Lung microvascular endothelial cell (primary cell): Measurements from ENCODE around the gene SUSD2. TPM values are rescaled to one million over a fixed set of nuclear protein-coding genes. Genes with fewer than 3 reads are reported as not detected.
"Not testable (repeated sequence)": the region's sequence is repeated elsewhere in the genome, so short reads cannot be mapped to it uniquely, and the experiment has no call there.

ENCODE experiments used
- DNase-seq, 2 donors: peaks; one replicate each; pipeline versions ENCODE4 v3.0.0 to v3.0.0-alpha.2; 2010; ENCODE audit warnings: low read depth in 2 of 2
- total RNA-seq: library from RNA; depleted of rRNA; stranded (reverse); fragments of >200 nt; gene quantifications from 2 replicates; pipeline ENCODE4 v1.2.1, GENCODE V29; 2014

Gene SUSD2, protein sequence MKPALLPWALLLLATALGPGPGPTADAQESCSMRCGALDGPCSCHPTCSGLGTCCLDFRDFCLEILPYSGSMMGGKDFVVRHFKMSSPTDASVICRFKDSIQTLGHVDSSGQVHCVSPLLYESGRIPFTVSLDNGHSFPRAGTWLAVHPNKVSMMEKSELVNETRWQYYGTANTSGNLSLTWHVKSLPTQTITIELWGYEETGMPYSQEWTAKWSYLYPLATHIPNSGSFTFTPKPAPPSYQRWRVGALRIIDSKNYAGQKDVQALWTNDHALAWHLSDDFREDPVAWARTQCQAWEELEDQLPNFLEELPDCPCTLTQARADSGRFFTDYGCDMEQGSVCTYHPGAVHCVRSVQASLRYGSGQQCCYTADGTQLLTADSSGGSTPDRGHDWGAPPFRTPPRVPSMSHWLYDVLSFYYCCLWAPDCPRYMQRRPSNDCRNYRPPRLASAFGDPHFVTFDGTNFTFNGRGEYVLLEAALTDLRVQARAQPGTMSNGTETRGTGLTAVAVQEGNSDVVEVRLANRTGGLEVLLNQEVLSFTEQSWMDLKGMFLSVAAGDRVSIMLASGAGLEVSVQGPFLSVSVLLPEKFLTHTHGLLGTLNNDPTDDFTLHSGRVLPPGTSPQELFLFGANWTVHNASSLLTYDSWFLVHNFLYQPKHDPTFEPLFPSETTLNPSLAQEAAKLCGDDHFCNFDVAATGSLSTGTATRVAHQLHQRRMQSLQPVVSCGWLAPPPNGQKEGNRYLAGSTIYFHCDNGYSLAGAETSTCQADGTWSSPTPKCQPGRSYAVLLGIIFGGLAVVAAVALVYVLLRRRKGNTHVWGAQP
- 0.20 and 0.22 TPM in 2 replicates for total RNA-seq

DNA sequence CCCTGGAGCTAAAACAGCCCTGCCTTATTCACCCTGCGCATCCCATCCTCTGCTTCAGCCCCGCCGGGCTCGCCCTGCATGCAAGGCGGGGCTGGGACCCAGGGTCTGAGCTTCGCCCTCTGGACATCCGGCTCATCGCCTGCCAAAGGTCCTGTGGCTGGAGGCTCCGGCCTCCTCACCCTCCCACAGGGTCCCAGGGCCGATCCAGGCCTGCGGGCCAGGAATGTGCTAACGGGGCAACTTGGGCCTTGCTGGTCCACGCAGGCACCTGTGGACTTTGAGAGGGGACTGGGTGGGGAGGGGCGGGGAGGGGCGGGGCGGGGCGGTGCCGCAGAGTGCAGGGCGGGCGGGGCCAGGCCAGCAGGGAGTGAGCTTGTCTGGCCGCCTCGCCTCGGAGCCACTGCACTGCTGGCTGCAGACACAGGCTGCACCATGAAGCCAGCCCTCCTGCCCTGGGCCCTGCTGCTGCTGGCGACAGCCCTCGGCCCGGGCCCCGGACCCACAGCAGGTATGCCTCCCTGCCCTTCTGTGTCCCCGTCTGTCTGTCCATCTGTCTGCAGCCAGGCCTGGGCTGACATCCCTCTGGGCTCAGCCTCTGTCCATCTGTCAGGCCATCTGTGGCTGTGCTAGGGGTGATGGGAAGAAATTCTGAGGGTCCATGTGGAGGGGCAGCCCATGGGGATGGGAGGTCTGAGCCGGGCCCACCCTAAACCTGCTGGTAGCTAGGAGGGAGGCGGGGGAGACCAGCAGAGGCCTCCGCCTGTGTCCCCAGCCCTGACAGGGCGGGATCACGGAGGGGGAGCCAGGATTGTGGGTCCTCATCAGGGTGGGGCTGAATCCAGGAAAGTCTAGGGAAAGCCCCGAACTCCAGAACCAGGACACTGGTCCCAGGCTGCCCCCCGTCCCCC lies at the start of gene SUSD2:
SUSD2 (plus strand) TSS at position 400 of the 908 bp plus-strand sequence; CDS start at position 433, 33 bp downstream.
- no peak for DNase-seq

- peak in 1 of 2 donors; percentile 49 for DNase-seq
Measured at GRCh38 chr22:24133187-24133965, 47.9 kb upstream of the SUSD2 start.

DNA sequence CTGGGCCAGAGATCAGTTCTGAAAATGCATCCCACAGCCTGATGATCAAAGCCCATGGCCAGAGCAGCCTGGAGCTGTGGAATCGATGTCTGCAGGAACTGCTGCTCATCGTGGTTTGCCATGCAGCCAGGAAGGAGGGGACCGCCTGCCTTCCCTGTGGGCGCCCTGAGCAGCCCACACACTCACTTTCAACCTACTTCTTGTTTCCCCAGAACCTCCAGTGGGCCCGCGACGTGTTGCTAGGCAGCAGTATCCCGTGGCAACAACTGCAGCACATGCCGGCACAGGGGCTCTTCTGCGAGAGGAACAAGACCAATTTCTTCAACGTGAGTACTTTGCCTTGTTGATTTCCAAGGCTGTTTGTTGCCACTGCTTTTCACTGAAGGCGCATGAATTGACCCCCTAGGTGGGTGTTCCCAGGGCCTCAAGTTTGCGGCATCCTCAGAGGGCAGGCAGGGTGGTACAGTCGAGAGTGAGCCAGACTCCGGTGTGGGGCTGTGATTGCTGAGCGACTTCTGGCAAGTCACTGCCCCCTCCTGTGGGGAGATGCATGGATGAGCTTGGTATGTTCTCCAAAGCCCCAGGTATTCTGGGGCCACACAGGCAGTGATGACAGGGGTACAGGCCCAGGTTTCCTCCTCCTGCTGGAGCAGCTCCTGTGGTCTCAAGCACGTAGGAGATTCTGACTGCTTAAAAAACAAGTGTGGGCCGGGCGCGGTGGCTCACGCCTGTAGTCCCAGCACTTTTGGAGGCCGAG lies 47.0 kb upstream of the SUSD2 start:
- no peak for DNase-seq

DNA sequence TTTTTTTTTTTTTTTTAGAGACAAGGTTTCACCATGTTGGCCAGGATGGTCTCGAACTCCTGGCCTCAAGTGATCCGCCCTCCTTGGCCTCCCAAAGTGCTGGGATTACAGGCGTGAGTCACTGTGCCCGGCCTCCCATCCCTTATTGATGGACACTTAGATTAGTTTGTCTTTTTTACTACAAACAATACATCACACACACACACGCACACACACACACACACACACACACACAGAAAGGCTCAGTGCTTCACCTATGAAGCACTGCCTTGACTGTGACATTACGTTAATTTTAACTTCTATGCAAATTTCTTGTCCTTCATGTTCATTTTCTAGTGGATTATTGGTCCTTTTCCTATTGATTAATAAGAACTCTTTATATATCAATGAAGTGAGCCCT lies 44.8 kb upstream of the SUSD2 start:
- DNase-seq, result not testable (repeated sequence)

- peak in 1 of 2 donors; percentile 59 for DNase-seq
Measured at GRCh38 chr22:24137595-24137994, 43.7 kb upstream of the SUSD2 start.

DNA sequence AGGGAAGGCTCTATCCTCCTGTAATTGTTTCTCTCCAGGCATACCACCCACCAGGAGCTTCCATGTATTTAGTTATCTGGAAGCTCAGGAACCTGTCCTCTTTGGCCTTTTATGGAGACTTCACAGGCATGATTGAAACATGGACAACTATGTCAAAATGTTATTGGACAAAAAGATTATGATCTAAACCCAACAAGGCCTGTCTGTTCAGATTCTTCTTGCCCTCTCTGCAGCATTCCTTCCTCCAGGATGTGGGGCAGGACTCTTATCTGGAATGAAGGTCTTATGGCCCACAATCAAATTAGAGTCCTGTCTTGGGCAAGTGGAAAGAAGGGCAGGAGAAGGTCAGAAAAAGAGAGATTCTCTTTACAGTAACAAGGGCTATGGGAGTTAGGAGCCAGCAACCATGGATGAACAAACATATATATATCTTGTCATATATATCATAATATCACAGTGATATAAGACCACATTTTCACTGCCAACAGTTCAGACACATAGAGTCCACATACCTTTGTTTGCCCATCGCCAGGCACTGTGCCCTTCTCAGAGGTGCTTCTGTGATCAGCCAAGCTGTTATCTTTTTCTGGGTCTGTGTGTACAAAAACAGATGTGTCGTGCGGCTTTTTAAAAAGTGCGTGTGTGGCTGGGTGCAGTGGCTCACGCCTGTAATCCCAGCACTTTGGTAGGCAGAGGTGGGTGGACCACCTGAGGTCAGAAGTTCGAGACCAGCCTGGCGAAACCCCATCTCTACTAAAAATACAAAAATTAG lies 42.5 kb upstream of the SUSD2 start:
- DNase-seq, result no peak

GRCh38 chr22:24140357-24140756 lies 40.9 kb upstream of the SUSD2 start:
- DNase-seq, result no peak

DNA sequence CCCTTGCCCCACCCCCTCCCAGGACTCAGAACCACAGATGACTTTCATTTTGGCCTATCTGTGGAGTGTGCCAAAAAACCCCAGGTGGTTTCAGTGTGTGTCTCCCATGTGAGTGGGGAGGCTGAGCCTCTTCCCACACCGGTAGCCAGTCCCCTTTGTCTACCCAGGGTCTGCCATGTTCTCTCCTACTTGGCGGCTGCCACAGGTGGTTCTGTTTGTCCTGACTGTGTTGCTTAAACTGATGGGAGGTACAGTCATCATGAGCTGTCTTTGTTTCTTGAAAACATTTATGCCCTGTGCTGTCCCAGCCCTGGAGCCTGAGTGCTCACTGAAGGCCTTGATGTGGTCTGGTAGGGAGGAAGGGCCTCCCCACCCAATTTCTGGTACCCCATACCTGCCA lies 39.7 kb upstream of the SUSD2 start:
- DNase-seq, result no peak

GRCh38 chr22:24142241-24142640 lies 39.0 kb upstream of the SUSD2 start:
- no peak for DNase-seq

GRCh38 chr22:24142831-24143230 lies 38.5 kb upstream of the SUSD2 start:
- DNase-seq, result no peak

GRCh38 chr22:24144056-24144777 lies 37.1 kb upstream of the SUSD2 start:
- no peak for DNase-seq

- no peak for DNase-seq
Measured at GRCh38 chr22:24144778-24145085, 36.6 kb upstream of the SUSD2 start.

GRCh38 chr22:24145446-24146193 lies 35.7 kb upstream of the SUSD2 start:
- no peak for DNase-seq

GRCh38 chr22:24146194-24146616 lies 35.1 kb upstream of the SUSD2 start:
- peak in 1 of 2 donors; percentile 35 for DNase-seq

DNA sequence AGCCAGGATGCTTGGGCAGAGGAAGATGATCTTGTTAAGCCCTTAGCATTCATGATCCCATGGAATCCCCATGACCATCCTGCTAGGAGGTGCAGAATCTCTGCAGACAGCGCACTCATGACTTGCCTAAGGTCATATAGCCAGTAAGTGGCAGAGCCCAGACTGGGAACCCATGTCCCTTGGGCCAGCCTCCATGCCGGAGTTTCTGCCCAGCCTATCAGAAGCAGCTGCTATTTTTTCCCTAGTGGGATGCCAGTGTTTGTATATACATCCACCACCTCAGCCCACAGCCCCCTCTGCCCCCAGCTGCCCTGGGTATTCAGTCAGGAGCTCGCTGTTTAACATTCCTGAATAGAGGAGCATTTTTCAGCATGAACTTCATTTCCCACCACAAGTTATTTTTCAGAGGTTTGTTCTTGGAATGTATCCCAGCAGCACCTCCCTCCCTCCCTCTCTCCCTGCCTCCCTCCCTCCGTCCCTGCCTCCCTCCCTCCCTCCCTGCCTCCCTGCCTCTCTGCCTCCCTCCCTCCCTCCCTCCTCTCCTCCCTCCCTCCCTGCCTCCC lies 34.4 kb upstream of the SUSD2 start:
- DNase-seq, result peak; percentile 33 to 59

- DNase-seq, result no peak
Measured at GRCh38 chr22:24147666-24148065, 33.6 kb upstream of the SUSD2 start.
